ENCODE measurements around the gene TMEM176B.
"Not testable (repeated sequence)": the region's sequence is repeated elsewhere in the genome, so short reads cannot be mapped to it uniquely, and the experiment has no call there.

The TMEM176B gene

DNA sequence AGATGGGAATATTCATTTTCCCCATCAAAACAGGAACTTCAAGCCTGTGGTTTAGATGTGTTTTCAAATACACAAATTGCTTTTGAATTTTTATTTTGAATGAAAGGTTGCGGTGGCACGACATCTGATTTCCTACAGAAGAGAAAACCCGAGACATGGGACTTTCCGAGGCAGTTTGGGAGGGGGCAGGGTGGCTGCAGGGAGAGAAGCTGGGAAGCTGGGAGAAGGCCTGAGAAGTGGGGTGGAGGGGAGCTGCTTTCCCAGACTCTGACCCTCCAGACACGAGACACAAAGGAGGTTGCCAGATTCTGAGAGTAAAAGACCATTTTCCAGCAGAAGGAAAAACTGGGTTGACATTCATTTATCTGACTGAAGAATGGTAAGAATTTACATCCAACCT, 20.0 kb upstream of the TMEM176B start:
- no peak for DNase-seq
- Mint-ChIP-seq H3K27me3 (ENCODE audit: low read depth, poor library complexity) (peaks cover 7% of the 10 kb centered on the region), H3K4me1 (no peaks in the 10 kb centered on the region), H3K4me3 (no peak overlapping the region), H3K36me3 (ENCODE audit: low read depth) (peaks cover 16% of the 10 kb centered on the region), H3K27ac (no peak overlapping the region), H3K9me3 (peaks cover 40% of the 10 kb centered on the region)
- no peak for TF ChIP-seq CTCF (IDR thresholded peaks at IDR 0.05)

- Mint-ChIP-seq H3K36me3 (ENCODE audit: low read depth) (peaks cover 14% of the 10 kb centered on the region), H3K27ac (no peak overlapping the region), H3K4me1 (peaks cover 5% of the 10 kb centered on the region), H3K9me3 (peaks cover 42% of the 10 kb centered on the region), H3K4me3 (no peak overlapping the region), H3K27me3 (ENCODE audit: low read depth, poor library complexity) (peaks cover 10% of the 10 kb centered on the region)
- TF ChIP-seq CTCF (IDR thresholded peaks at IDR 0.05), result no peak
- DNase-seq, result no peak
Observed at GRCh38 chr7:150818971-150819370, 18.8 kb upstream of the TMEM176B start.

DNA sequence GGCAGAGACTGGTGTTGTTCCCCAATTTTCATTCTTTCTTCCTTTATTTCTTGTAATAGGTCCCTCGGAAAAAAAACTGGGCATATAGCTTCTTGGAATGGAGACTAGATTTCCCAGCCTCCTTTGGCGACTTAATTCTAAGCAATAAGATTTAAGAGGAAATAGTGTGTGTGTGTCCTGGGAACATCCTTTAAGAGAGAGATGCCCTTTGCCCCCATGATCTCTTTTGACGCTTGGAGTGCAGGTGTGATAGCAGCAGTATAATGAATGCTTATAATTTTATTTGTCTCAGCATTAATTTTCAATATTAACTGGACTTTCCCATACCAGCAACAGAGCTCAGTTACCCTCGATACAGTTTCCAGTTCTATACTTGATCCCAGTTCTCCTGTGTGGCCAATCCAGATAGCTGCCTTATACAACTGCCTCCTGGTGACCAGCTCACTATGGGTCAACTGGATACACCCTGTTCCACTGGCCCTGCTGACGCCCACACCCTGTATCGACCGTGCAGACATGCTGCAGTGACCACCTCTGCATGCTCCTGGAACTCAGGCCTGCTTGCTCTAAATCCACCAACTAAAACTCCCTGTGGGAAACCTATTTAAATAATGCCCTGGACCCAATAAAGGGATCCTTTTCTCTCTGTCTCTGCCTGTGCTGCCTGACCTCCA, 14.3 kb upstream of the TMEM176B start:
- TF ChIP-seq CTCF (IDR thresholded peaks at IDR 0.05), result no peak
- Mint-ChIP-seq H3K36me3 (ENCODE audit: low read depth) (peaks cover 8% of the 10 kb centered on the region), H3K27me3 (ENCODE audit: low read depth, poor library complexity) (peaks cover 27% of the 10 kb centered on the region), H3K27ac (no peak overlapping the region), H3K4me1 (peaks cover 5% of the 10 kb centered on the region), H3K9me3 (peaks cover 38% of the 10 kb centered on the region), H3K4me3 (no peak overlapping the region)
- no peak for DNase-seq

DNA sequence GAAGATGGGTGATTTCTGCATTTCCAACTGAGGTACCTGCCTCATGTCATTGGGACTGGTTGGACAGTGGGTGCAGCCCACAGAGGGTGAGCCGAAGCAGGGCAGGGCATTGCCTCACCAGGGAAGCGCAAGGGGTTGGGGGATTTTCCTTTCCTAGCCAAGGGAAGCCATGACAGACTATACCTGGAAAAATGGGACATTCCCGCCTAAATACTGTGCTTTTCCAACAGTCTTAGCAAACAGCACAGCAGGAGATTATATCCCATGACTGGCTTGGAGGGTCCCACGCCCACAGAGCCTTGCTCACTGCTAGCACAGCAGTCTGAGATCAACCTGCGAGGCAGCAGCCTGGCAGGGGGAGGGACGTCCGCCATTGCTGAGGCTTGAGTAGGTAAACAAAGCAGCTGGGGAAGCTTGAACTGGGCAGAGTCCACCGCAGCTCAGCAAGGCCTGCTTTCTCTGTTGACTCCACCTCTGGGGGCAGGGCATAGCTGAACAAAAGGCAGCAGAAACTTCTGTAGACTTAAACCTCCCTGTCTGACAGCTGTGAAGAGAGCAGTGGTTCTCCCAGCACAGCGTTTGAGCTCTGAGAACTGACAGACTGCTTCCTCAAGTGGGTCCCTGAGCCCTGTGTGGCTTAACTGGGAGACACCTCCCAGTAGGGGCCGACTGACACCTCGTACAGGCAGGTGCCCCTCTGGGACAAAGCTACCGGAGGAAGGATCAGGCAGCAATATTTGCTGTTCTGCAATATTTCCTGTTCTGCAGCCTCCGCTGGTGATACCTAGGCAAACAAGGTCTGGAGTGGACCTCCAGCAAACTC, 7.7 kb upstream of the TMEM176B start:
- H3K36me3 Mint-ChIP-seq (ENCODE audit: low read depth); H3K4me3 Mint-ChIP-seq; DNase-seq; H3K4me1 Mint-ChIP-seq; H3K27ac Mint-ChIP-seq: not testable (repeated sequence)
- Mint-ChIP-seq H3K27me3 (ENCODE audit: low read depth, poor library complexity) (peaks cover 38% of the 10 kb centered on the region), H3K9me3 (peaks cover 37% of the 10 kb centered on the region)

DNA sequence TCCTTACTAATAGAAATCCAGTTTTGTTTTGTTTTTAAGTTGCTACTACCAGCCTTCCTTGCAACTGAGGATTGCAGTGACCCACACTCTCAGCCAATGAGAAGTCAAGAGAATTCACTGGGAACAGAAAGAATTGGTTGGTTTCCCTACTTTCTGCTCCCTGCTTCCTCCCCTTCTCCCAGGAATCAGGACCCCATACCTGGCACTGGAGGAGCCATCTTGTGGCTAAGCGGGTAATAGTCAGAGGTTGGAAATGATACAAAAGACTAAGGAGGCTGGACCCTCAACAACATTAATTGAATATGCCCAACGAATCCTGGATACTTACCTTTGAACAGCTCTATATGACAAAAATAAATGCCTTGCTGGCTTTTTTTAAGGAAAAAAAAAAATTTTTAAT, 6.7 kb upstream of the TMEM176B start:
- H3K27me3 Mint-ChIP-seq (ENCODE audit: low read depth, poor library complexity), result peaks cover 44% of the 10 kb centered on the region
- H3K4me1 Mint-ChIP-seq, result peaks cover 6% of the 10 kb centered on the region
- H3K9me3 Mint-ChIP-seq, result peaks cover 33% of the 10 kb centered on the region
- no peak for TF ChIP-seq CTCF (IDR thresholded peaks at IDR 0.05)
- H3K4me3 Mint-ChIP-seq, result no peak overlapping the region
- H3K36me3 Mint-ChIP-seq (ENCODE audit: low read depth), result peaks cover 8% of the 10 kb centered on the region
- H3K27ac Mint-ChIP-seq, result no peak overlapping the region
- no peak for DNase-seq

DNA sequence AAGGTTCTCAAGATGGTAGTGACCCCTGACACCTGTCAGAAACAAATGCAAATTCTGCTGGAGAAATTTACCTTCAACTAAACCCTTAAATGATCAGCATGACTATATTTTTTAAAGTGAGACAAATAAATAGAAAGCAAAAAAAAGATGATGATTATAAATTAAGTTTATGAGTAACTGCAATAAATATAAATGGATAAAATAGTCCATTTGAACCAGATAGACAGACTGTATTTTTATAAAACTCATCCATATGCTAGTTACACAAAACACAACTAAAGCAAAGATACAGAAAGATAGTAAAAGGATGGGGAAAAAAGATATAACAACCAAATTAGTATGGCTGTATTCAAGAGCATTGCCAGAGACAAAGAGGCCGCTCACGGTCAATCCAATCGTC, 6.3 kb upstream of the TMEM176B start:
- peaks cover 29% of the 10 kb centered on the region for H3K9me3 Mint-ChIP-seq
- H3K4me3 Mint-ChIP-seq, result no peak overlapping the region
- peaks cover 9% of the 10 kb centered on the region for H3K4me1 Mint-ChIP-seq
- H3K27ac Mint-ChIP-seq, result no peak overlapping the region
- TF ChIP-seq CTCF (IDR thresholded peaks at IDR 0.05), result no peak
- DNase-seq, result no peak
- H3K36me3 Mint-ChIP-seq (ENCODE audit: low read depth), result peaks cover 8% of the 10 kb centered on the region
- H3K27me3 Mint-ChIP-seq (ENCODE audit: low read depth, poor library complexity), result peaks cover 46% of the 10 kb centered on the region

All from nephron progenitor cell (in vitro differentiated cells).